22Rv1 (cell line): Measurements from ENCODE around the gene PPIH.

Experiments
- ZFX ChIP-seq: fragments of 450-650 bp; IDR thresholded peaks from 2 replicates; pipeline ENCODE4 v1.6.1; 2017; ENCODE audit warnings: antibody characterized with exemption, borderline replicate concordance
- TF ChIP-seq, protein P1 (sequence below): fragments of 450-650 bp; IDR thresholded peaks from 2 replicates; pipeline ENCODE4 v1.5.1; 2017; ENCODE audit warnings: mild to moderate bottlenecking

DNA sequence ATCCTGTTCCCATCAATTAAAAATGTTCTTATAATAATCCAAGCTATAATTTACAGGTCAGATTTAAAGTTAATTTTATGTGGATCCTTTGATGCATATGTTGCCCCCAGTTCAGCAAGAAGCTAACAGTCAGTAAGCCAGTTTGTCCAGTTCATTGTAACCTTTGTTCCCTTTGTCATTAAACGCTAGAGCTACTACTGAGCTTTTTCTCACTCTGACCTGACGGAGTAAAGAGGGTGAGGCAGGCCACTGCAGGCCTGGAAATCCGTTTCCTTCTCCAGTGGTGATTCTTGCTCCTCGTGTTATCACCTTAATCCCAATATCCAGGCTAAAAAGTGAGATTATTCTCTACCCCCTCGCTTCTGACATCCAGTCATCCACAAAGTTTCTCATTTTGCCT, 34.2 kb downstream of the PPIH start:
- TF ChIP-seq, protein P1, sequence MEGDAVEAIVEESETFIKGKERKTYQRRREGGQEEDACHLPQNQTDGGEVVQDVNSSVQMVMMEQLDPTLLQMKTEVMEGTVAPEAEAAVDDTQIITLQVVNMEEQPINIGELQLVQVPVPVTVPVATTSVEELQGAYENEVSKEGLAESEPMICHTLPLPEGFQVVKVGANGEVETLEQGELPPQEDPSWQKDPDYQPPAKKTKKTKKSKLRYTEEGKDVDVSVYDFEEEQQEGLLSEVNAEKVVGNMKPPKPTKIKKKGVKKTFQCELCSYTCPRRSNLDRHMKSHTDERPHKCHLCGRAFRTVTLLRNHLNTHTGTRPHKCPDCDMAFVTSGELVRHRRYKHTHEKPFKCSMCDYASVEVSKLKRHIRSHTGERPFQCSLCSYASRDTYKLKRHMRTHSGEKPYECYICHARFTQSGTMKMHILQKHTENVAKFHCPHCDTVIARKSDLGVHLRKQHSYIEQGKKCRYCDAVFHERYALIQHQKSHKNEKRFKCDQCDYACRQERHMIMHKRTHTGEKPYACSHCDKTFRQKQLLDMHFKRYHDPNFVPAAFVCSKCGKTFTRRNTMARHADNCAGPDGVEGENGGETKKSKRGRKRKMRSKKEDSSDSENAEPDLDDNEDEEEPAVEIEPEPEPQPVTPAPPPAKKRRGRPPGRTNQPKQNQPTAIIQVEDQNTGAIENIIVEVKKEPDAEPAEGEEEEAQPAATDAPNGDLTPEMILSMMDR: no peak
- TF ChIP-seq ZFX: no peak
